Gastroesophageal sphincter (tissue), 3 donors: ENCODE results near the gene DMAP1.

Source experiments
- POLR2A ChIP-seq, 2 donors: fragments of 450-650 bp; IDR thresholded peaks; one replicate each; pipeline ENCODE4 v1.6.1; 2017; ENCODE audit warnings: antibody characterized with exemption in 2 of 2, mild to moderate bottlenecking in 2 of 2, moderate library complexity in 1 of 2
- TF ChIP-seq, protein P1 (sequence below), 4 experiments: fragments of 200-600 bp in 2 of 4; fragments of 450-650 bp in 2 of 4; sonication (generic) in 1 of 4; IDR thresholded peaks; one replicate each; pipeline ENCODE4 v1.5.1; 2017 to 2019; ENCODE audit warnings: antibody characterized with exemption in 4 of 4, mild to moderate bottlenecking in 2 of 4, moderate library complexity in 2 of 4

DNA sequence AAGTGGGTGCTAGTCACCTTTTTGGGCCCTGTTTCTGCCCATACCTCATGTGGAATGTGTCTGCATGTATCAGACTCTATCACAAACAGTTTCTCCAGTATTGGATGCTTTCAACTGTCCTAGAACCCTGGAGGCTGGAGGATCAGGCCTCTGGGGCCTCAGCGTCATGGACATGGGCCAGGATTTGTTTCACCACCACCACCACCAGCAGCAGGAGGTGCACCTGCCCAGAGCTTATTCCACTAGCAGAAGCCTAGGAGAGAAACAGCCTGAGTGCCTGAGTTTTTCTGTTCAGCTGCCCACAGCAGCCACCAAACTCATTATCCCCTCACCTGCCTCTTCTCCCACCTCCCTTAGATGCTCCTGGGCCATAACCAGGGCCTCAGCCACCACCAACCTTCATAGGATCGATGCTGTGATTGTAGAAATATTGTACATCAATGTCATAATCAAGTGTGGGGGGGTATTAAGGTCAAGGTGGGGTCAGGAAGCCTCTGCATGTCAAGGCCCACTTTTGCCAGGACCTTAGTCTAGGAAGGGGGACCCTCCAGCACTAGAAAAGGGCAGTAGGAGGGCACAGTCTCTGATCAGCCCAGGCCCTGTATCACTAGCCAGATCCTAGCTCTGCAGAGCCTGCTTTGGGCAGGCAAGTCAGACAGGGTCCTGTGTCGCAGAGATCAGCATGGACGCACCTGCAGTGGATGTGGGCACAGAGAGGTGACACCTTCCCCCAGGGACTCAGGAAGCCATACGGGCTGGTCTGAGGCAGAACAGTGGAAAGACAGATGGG is 9.3 kb downstream of the DMAP1 start:
- no peak for TF ChIP-seq POLR2A (IDR thresholded peaks at IDR 0.05)
- TF ChIP-seq, protein P1, sequence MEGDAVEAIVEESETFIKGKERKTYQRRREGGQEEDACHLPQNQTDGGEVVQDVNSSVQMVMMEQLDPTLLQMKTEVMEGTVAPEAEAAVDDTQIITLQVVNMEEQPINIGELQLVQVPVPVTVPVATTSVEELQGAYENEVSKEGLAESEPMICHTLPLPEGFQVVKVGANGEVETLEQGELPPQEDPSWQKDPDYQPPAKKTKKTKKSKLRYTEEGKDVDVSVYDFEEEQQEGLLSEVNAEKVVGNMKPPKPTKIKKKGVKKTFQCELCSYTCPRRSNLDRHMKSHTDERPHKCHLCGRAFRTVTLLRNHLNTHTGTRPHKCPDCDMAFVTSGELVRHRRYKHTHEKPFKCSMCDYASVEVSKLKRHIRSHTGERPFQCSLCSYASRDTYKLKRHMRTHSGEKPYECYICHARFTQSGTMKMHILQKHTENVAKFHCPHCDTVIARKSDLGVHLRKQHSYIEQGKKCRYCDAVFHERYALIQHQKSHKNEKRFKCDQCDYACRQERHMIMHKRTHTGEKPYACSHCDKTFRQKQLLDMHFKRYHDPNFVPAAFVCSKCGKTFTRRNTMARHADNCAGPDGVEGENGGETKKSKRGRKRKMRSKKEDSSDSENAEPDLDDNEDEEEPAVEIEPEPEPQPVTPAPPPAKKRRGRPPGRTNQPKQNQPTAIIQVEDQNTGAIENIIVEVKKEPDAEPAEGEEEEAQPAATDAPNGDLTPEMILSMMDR (IDR thresholded peaks at IDR 0.05): no peak
